ENCODE data around the gene AADAT. TPM values are rescaled to one million over a fixed set of nuclear protein-coding genes. Genes with fewer than 3 reads are reported as not detected.

AADAT gene
- total RNA-seq, 1 experiment from 2014 or later = 2.7 TPM

DNA sequence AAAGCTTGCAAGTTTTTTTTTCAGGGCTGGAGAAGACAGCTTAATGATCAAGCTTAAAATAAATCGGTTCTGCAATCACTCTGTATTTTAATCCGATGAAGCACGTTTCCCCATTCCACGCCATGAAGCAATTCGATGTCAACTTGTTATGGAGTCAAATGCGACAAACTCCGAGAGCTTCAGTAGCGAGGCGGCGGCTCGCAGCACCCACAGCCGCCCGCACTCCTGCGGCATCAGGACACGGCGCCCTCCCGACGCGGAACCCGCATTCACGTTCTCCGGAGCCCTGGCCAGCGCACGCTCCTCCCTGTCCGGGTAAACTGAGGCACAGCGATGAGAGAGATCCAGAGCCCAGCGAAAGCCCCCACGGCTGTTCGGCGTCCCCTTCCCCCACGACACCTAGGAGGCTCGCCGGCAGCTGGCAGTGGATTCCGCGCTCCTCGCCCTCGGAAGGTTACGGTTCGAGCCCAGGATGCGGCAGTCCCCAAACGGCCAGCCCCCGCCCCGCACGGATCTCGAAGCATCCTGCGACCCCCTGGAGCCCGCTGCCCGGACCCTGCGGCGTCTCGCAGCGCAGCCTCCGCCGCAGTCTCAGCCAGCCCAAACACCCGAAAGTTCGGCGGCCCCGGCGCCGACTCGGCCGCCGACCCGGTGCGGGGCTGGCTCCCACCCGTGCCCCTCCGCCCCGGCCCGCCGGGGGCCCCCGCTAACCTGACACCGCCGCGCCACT is 64.1 kb downstream of the AADAT start:
- TF ChIP-seq EZH2phosphoT487 (IDR thresholded peaks at IDR 0.05; ENCODE audit: borderline replicate concordance, low read length) (0 out of 2 replicates have a peak, but pooled peaks have one; percentile 39), EZH2 (IDR thresholded peaks at IDR 0.05; ENCODE audit: low read length, unreplicated experiment) (peak; percentile 84)
- TF ChIP-seq, protein P1, sequence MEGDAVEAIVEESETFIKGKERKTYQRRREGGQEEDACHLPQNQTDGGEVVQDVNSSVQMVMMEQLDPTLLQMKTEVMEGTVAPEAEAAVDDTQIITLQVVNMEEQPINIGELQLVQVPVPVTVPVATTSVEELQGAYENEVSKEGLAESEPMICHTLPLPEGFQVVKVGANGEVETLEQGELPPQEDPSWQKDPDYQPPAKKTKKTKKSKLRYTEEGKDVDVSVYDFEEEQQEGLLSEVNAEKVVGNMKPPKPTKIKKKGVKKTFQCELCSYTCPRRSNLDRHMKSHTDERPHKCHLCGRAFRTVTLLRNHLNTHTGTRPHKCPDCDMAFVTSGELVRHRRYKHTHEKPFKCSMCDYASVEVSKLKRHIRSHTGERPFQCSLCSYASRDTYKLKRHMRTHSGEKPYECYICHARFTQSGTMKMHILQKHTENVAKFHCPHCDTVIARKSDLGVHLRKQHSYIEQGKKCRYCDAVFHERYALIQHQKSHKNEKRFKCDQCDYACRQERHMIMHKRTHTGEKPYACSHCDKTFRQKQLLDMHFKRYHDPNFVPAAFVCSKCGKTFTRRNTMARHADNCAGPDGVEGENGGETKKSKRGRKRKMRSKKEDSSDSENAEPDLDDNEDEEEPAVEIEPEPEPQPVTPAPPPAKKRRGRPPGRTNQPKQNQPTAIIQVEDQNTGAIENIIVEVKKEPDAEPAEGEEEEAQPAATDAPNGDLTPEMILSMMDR (conservative IDR thresholded peaks at IDR 0.05; ENCODE audit: low read depth, low read length) = no peak
- Histone ChIP-seq H4K20me1 (ENCODE audit: low read length) (no peaks in the 10 kb centered on the region), H3K27ac (ENCODE audit: low read length) (no peak overlapping the region), H3K4me2 (ENCODE audit: low read length) (peak overlapping the region; percentile 75), H3K4me3 (ENCODE audit: low read length) (peak overlapping the region; percentile 59), H3K79me2 (ENCODE audit: low read length) (no peaks in the 10 kb centered on the region), H3K9ac (ENCODE audit: low read length) (no peak overlapping the region), H3F3A (ENCODE audit: low read length, unreplicated experiment) (no peaks in the 10 kb centered on the region), H3K9me3 (ENCODE audit: low read length) (no peaks in the 10 kb centered on the region), H3K36me3 (ENCODE audit: low read depth, low read length) (no peaks in the 10 kb centered on the region), H2AFZ (ENCODE audit: low read length) (peak overlapping the region; percentile 53; the same call in 1 of the 2 replicates), H3K27me3 (ENCODE audit: low read length) (peaks cover 19% of the 10 kb centered on the region), H3K9me2 (replicated peaks; ENCODE audit: low read length) (no peaks in the 10 kb centered on the region), H3K4me1 (ENCODE audit: insufficient read depth, low read length) (0 out of 2 replicates have a peak, but pooled peaks cover 4% of the 10 kb centered on the region)
- ChIA-PET POLR2A (ENCODE audit: unreplicated experiment) (no interaction called here), CTCF (no interaction called here)
- intact Hi-C loops (cut with micrococcal nuclease) = loop anchor here (5.0 kb wide), 1 partner anchor 413 kb away; the partner anchor contains the start of gene NEK1
- no peak for ATAC-seq
- no peak for DNase-seq
- no TSS peak for BruUV-seq (replicated peaks)

DNA sequence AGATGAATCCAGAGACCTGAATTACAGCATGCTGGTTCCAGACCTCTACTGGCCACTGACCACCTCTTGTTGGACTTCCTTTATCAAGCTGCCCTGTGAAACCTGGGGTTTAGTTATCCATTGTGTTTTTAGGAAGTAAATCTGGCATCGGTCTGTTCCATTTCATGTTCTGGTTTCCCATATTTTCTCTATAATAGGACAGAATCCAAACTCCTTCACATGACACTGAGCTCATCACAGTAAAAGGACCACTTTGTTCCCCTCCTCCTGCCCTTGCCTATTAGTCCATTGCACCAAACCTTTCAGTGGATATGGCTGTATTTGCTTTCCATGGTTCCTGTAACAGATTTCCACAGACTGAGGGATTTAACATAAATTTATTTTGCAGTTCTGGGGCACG is 67.5 kb downstream of the AADAT start:
- no peak for ATAC-seq
- Histone ChIP-seq H3K79me2 (ENCODE audit: low read length) (no peaks in the 10 kb centered on the region), H3K27ac (ENCODE audit: low read length) (no peak overlapping the region), H3K9ac (ENCODE audit: low read length) (no peak overlapping the region), H3K4me3 (ENCODE audit: low read length) (no peak overlapping the region), H3K27me3 (ENCODE audit: low read length) (peaks cover 26% of the 10 kb centered on the region), H2AFZ (ENCODE audit: low read length) (no peak overlapping the region), H3K36me3 (ENCODE audit: low read depth, low read length) (no peaks in the 10 kb centered on the region), H3K4me1 (ENCODE audit: insufficient read depth, low read length) (no peaks in the 10 kb centered on the region), H3F3A (ENCODE audit: low read length, unreplicated experiment) (no peaks in the 10 kb centered on the region), H4K20me1 (ENCODE audit: low read length) (no peaks in the 10 kb centered on the region), H3K4me2 (ENCODE audit: low read length) (no peak overlapping the region), H3K9me2 (replicated peaks; ENCODE audit: low read length) (no peaks in the 10 kb centered on the region), H3K9me3 (ENCODE audit: low read length) (no peaks in the 10 kb centered on the region)
- POLR2A ChIA-PET (ENCODE audit: unreplicated experiment) = no interaction called here
- intact Hi-C loops (cut with micrococcal nuclease) = no loop called here
- no TSS peak for BruUV-seq (replicated peaks)
- CTCF ChIA-PET = no interaction called here
- TF ChIP-seq EZH2 (IDR thresholded peaks at IDR 0.05; ENCODE audit: low read length, unreplicated experiment) = no peak
- TF ChIP-seq, protein P1 (conservative IDR thresholded peaks at IDR 0.05; ENCODE audit: low read depth, low read length) = no peak
- TF ChIP-seq EZH2phosphoT487 (IDR thresholded peaks at IDR 0.05; ENCODE audit: borderline replicate concordance, low read length) = no peak
- DNase-seq = no peak

DNA sequence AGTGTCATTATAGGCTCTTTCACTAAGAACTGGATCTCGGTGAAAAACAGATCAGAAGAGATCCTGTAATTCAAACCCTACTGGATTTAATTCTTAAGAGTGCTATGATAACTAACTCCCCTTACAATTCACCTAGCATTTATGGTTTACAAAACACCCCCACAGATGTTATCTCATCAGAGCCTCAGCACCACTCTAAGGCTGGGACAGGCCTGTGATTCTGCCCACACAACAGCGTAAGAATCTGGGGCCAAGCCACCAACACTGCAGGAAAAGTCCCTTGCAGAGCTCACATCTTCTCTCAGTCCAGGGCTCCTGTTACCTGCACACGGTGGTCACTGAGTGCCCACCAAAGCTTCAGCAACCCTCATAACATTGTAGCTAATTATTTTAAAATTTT is 72.5 kb downstream of the AADAT start:
- DNase-seq (no peak), ATAC-seq (no peak)
- no peaks in the 10 kb centered on the region for H3K9me2 ChIP-seq (replicated peaks; ENCODE audit: low read length)
- H3K9ac ChIP-seq (ENCODE audit: low read length) = no peak overlapping the region
- H3K27me3 ChIP-seq (ENCODE audit: low read length) = peaks cover 7% of the 10 kb centered on the region; the same call in 1 of the 2 replicates
- TF ChIP-seq, protein P1 (conservative IDR thresholded peaks at IDR 0.05; ENCODE audit: low read depth, low read length) = no peak
- TF ChIP-seq EZH2 (IDR thresholded peaks at IDR 0.05; ENCODE audit: low read length, unreplicated experiment) = no peak
- no peak for TF ChIP-seq EZH2phosphoT487 (IDR thresholded peaks at IDR 0.05; ENCODE audit: borderline replicate concordance, low read length)
- no peak overlapping the region for H2AFZ ChIP-seq (ENCODE audit: low read length)
- no peaks in the 10 kb centered on the region for H4K20me1 ChIP-seq (ENCODE audit: low read length)
- POLR2A ChIA-PET (ENCODE audit: unreplicated experiment) = no interaction called here
- no peak overlapping the region for H3K27ac ChIP-seq (ENCODE audit: low read length)
- no peak overlapping the region for H3K4me2 ChIP-seq (ENCODE audit: low read length)
- H3K36me3 ChIP-seq (ENCODE audit: low read depth, low read length) = no peaks in the 10 kb centered on the region
- no peak overlapping the region for H3K4me3 ChIP-seq (ENCODE audit: low read length)
- no peaks in the 10 kb centered on the region for H3K4me1 ChIP-seq (ENCODE audit: insufficient read depth, low read length)
- intact Hi-C loops (cut with micrococcal nuclease) = no loop called here
- H3F3A ChIP-seq (ENCODE audit: low read length, unreplicated experiment) = no peaks in the 10 kb centered on the region
- H3K79me2 ChIP-seq (ENCODE audit: low read length) = no peaks in the 10 kb centered on the region
- CTCF ChIA-PET = no interaction called here
- no TSS peak for BruUV-seq (replicated peaks)
- no peaks in the 10 kb centered on the region for H3K9me3 ChIP-seq (ENCODE audit: low read length)

Data from PC-3 (cell line).